SK-N-DZ (cell line): ENCODE results near the gene KCNN3.
"Not testable (repeated sequence)": the region's sequence is repeated elsewhere in the genome, so short reads cannot be mapped to it uniquely, and the experiment has no call there.

Experiments used
- DNase-seq: peaks from one replicate; pipeline ENCODE4 v3.0.0-alpha.2; 2015; ENCODE audit warnings: low spot score

The KCNN3 gene

GRCh38 chr1:154707901-154708463 is 162.1 kb downstream of the KCNN3 start:
- DNase-seq, result no peak

DNA sequence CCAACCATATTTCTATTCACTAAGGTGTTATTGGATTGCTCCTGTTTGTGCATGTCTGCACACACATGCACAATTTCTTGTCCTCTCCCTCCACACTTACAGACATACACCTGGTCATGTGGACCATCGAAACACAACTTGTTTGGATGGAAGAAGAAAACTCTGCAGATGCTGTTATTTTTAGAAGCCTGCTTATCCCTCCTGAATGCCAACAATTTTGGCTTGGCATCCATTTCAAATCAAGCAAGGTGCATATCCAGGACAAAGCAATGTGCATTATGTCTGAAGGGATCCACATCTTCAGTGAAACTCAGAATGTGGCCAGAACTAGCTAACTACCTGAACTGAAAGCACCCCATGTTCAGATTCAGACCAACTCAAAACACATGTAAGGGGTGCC is 163.2 kb downstream of the KCNN3 start:
- no peak for DNase-seq

DNA sequence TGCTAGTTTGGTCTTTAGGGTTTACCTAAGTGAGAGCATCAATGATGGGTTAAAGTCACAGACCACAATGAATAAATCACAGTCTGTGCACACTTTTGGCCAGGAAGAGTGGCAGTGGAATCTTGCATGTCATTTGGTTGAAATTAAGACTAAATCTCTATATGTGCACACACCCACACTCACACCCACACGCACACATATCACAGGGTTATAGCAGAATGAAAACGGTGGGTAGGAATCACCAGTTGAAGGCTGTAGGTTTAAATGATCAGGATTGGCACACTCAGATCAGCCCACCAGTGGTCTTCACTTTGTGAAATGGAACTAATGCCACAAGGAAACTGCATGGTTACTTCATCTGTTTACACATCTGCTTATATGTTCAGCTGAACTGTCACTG is 164.5 kb downstream of the KCNN3 start:
- DNase-seq, result no peak

DNA sequence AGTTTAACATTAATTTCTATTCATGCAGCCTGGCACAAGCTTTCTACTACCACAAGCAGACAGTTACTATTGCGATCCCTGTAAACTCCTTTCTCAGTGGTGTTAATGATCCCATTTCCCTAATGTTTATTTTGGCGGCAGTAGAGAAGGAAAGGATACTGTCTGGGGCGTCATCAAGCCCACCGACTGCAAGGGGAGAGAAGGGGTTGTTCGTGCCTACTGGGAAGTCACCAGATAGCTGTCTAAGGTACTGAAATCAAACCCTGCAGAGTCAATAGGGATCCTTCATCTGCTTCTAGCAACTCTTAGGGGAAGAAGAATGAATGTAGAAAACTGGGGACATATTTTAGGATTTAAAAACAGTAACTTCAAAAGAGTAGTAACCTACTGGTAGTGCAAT is 166.9 kb downstream of the KCNN3 start:
- DNase-seq, result no peak

GRCh38 chr1:154698320-154699096 is 171.6 kb downstream of the KCNN3 start:
- DNase-seq, result no peak

DNA sequence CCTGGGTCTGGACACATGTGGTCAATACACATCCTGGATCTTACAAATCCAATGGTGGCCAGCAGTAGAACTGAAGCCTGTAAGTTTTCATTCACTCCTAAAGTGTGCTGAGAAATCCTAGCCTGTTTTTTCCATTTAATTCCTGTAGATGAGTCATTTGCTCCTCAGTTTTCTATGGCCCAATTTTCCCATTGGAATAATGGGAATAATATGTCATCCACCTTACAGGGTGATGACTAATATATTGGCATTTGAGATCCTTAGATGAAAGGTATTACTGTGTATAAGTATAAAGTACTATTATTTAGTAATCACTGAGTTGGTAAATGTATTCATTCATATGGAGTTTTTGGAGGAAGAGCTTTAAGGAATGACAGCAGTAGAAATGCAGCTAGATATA is 172.4 kb downstream of the KCNN3 start:
- no peak for DNase-seq

DNA sequence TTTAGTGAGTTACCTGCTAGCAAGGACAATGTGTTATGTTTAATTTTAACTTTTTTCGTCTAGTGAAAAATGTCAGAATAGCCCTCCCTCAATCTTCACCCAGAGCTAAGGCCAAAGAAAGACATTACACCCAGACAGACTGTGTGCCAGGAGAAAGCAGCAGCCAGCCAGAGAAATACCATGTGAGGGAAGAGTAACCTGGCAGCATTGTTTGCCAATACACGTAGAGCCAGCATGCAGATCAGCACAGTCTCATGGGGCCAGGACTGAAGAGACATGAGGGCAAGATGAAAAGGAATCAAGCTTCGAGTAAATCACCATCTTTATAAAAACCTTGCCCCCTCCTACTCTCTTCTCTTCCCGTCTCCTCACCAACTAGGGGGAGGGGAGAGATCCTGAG is 173.6 kb downstream of the KCNN3 start:
- no peak for DNase-seq

- no peak for DNase-seq
Measured at GRCh38 chr1:154695985-154696384, 174.1 kb downstream of the KCNN3 start.

DNA sequence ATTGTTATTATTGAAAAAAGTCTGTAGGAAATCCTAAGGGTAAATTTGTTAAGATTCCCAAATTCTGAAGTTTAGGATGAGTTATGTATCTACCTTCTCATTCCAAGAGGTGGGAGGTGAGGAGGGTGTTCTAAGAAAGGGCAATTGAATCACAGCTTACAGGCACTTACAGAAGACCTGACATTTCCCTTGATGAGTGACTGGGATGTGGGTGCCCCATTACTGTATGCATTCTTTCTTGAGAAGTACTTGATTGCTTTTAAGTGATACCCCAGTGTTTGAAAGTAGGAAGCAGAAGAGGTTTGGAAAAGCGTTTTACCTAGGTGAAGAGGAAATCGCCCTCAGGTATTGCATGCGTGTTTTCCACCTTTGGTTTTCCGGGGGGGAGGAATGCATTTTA is 175.1 kb downstream of the KCNN3 start:
- DNase-seq, result no peak

DNA sequence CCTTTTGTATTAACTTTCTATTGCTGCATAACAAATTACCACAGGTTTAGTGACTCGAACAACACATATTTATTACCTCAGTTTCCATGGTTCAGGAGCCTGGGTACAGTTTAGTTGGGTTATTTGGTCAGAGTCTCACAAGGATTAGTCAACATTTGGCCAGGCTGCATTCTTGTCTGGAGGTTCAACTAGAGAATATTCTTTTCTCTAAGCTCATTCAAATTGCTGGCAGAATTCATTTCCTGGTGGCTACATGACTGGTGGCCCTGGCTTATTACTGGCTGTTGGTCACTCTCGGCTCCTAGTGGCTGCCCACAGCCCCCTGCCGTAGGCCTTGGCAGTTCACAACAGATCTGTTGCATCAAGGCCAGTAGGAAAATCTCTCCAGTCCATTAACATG is 181.0 kb downstream of the KCNN3 start:
- DNase-seq, result no peak

DNA sequence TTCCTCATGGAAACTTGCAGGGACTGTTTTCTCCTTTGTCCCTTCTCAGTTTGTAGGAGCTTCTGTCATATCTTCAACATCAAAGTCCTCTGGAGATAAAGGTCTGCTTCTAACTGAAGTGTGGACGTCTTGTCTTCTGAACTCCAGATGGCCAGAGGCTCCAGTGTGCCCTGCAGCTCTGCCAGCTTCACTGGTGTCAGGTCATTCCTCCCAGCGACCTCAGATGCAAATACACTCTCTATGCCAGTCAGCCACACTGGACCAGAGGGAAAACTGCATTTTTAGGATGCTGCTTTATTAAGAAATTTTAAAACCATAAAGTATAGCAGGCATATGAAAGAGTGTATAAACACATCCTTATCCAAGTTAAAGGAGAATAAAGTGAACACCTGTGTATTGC is 183.6 kb downstream of the KCNN3 start:
- no peak for DNase-seq

DNA sequence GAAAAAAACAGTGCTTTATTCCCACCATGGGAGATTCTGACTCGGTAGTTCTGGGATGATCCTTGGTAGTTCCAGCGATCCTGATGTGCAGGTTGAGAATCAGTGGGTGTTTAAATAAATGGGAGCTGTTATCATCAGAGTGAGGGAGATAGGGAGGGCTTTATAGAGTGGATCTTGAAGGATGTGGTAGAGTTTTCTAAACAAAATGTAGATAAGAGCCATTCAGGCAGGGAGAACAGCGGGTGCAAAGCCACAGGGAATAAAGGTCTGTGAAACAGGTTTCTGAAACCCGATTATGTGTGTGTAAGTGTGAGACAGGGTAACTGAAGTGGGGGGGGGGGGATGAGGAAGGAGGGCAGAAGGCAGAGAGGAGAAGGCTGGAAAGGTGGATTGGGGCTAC is 186.3 kb downstream of the KCNN3 start:
- no peak for DNase-seq

DNA sequence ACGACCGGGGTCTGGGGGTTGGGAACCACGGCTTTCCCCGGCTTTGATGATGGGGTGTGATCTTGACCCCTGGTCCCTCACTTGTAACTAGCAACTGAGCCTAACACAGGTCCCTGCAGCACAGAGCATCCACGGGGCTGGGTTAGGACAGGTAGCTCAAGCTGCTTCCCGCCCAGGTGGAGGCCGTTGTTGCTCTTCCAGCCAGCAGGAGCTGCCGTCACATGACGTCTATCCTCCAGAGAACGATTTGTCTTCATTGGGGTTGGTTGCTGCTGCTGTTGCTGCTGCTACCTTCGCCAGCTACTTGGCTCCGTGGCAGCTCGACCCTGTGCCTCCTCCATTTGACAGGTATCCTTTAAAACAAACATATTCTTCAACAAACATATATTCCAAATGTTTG is 187.8 kb downstream of the KCNN3 start:
- no peak for DNase-seq

DNA sequence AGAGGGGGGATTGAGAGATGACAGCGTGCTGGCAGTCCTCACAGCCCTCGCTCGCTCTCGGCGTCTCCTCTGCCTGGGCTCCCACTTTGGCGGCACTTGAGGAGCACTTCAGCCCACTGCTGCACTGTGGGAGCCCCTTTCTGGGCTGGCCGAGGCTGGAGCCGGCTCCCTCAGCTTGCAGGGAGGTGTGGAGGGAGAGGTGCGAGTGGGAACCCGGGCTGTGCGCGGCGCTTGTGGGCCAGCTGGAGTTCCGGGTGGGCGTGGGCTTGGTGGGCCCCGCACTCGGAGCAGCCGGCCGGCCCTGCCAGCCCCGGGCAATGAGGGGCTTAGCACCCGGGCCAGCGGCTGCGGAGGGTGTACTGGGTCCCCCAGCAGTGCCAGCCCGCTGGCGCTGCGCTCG is 192.2 kb downstream of the KCNN3 start:
- DNase-seq, result not testable (repeated sequence)

DNA sequence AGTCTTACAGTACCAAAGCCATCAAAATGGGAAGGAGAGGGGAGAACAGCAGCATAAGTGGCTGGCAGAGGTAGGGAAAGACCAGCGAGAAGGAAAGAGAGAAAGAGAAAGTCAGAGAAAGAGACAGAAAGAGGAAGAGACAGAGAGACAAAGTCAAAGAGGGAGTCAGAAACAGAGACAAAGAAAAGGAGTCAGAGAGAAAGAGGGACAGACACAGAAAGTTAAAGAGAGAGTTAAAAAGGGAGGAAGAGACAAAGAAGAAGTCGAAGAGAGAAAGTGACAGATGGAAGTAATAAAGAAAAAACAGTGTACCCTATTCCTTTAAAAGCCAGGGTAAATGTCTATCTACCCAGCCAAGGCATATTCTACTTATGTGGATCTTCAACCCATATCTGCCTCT is 193.2 kb downstream of the KCNN3 start:
- not testable (repeated sequence) for DNase-seq

GRCh38 chr1:154674456-154674855 is 195.6 kb downstream of the KCNN3 start:
- DNase-seq, result not testable (repeated sequence)

DNA sequence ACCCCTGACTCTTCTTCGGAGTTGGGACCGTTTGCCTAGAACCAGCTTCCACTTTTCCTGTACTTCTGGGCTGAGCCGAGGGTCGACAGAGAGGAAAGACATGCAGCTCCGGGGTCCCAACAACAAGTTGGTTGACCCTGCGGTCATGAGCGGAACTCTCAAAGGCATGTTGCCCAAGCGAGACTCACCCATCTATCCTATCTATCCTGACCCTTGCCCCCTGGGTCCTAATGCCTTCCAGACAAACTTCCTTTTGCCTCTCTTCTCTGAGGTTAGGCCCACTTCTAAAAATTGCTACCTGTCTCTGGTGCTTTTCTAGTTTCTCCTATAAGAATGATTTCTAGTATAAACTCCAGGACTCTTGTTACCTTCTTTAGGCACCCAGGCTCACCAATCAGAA is 197.8 kb downstream of the KCNN3 start:
- DNase-seq, result not testable (repeated sequence)

DNA sequence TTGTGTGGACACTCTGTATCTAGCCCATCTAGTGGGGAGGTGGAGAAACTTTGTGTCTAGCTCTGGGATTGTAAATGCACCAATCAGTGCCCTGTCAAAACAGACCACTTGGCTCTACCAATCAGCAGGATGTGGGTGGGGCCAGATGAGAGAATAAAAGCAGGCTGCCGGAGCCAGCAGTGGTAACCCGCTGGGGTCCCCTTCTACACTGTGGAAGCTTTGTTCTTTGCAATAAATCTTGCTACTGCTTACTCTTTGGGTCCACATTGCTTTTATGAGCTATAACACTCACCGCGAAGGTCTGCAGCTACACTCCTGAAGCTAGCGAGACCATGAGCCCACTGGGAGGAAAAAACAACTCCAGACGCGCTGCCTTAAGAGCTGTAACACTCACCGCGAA is 198.7 kb downstream of the KCNN3 start:
- DNase-seq, result not testable (repeated sequence)

DNA sequence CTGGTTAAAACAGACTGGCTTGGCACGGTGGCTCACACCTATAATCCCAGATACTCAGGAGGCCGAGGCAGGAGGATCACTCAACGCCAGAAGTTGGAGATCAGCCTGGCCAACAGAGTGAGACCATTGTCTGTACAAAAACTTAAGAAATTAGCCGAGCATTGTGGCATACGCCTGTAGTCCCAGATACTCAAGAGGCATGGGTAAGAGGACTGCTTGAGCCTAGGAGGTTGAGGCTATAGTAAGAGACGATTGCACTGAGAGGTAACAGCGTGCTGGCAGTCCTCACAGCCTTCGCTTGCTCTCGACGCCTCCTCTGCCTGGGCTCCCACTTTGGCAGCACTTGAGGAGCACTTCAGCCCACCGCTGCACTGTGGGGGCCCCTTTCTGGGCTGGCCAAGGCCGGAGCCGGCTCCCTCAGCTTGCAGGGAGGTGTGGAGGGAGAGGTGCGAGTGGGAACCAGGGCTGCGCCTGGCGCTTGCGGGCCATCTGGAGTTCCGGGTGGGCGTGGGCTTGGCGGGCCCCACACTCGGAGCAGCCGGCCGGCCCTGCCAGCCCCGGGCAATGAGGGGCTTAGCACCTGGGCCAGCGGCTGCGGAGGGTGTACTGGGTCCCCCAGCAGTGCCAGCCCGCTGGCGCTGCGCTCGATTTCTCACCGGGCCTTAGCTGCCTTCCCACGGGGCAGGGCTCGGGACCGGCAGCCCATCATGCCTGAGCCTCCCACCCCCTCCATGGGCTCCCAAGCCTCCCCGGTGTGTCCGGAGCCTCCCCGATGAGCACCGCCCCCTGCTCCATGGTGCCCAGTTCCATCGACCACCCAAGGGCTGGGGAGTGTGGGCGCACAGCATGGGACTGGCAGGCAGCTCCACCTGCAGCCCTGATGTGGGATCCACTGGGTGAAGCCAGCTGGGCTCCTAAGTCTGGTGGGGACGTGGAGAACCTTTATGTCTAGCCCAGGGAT is 199.5 kb downstream of the KCNN3 start:
- not testable (repeated sequence) for DNase-seq

- DNase-seq, result peak; percentile 72
Measured at GRCh38 chr1:154669464-154670282, 200.4 kb downstream of the KCNN3 start.

GRCh38 chr1:154666051-154666790 is 203.9 kb downstream of the KCNN3 start:
- no peak for DNase-seq
